Hypothalamus (tissue), 51 donors: ENCODE data around the gene FMO5.

Experiments used
- DNase-seq, 51 donors: peaks; one replicate each; lab custom pipeline; 2025; lab: John Stamatoyannopoulos, UW

The FMO5 gene

GRCh38 chr1:147225193-147225730, at the start of gene FMO5:
Gene FMO5, minus strand, starts transcription at chr1:147225339. Its CDS starts 310 bp downstream, at chr1:147225029.
- DNase-seq = peak in 32 of 51 donors; percentile 6 to 67 (median 22)

DNA sequence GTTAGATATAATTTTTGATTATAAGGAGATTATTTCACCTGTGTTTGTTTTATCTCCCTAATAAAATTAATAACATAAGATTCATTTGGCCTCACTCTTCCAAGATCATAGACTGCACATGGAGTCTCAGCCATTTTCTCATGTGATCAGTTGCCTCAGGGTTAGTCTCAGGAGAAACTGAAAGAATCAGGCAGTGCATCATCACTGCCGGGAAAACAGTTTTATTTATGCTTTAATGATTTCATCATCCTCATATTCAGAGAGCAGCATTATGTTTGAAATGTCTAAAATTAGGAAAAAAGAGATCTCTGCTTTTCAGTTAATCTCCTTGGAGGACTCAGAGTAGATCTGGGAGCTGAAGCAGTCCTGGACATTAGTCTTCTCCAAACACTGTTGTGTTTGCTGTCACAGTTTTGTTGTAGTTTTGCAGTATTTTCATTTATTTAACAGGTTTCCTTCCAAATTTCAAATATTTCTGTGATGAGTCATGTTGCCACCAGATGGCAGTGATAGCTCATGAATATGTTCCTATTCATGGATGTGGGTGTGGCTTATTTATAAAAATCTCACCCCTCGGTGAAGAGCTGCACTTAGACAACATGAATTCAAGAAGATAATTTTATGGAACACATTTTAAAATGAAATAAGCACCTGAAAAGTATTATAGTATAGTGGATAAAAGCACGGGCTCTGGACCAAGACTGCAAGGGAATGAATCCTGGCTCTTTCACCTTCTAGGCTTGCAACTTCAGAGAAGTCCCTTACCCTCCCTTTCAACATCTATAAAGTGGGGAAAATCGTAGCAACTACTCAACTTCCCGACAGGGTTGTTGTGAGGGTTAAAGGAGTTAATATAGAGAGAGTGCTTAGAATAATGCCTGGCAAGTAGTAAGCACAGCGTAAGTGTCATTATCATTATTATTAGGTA, 48.5 kb upstream of the FMO5 start:
- DNase-seq = peak in 7 of 51 donors; percentile 0 to 44 (median 12)

DNA sequence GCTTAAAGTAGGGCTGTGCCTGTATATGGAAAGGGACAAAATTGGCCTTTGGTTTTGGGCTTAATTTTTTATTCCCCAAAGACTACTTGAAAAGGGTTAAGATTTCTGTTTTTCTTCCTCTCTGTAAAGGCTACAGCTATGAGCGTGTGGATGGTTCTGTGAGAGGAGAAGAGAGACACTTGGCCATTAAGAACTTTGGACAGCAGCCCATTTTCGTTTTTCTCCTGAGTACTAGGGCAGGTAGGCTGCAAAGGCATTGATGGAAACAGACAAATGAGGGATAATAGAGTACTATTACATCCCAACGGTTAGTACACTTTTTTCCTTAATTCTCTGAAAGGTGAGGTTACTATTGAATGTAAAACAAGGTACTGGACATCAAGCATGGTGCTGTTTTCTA, 46.9 kb upstream of the FMO5 start:
- DNase-seq = no peak

GRCh38 chr1:147270721-147271120, 45.6 kb upstream of the FMO5 start:
- DNase-seq = no peak

GRCh38 chr1:147267711-147268110, 42.6 kb upstream of the FMO5 start:
- DNase-seq = no peak

DNA sequence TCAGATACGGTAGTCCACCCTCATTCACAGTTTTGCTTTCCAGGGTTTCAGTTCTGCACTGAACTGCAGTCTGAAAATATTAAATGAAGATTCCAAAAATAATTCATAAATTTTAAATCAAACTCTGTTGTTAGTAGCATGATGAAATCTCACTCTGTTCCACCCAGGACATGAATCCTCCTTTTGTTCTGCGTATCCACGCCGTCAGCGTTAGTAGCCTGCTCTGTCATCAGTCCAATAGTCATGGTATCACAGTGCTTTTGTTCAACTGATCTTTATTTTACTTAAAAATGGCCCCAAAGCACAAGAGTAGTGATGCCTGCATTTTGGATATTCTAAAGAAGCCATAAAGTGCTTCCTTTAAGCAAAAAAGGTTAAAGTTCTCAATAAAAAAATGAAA, 41.2 kb upstream of the FMO5 start:
- DNase-seq = peak in 17 of 51 donors; percentile 1 to 44 (median 13)

DNA sequence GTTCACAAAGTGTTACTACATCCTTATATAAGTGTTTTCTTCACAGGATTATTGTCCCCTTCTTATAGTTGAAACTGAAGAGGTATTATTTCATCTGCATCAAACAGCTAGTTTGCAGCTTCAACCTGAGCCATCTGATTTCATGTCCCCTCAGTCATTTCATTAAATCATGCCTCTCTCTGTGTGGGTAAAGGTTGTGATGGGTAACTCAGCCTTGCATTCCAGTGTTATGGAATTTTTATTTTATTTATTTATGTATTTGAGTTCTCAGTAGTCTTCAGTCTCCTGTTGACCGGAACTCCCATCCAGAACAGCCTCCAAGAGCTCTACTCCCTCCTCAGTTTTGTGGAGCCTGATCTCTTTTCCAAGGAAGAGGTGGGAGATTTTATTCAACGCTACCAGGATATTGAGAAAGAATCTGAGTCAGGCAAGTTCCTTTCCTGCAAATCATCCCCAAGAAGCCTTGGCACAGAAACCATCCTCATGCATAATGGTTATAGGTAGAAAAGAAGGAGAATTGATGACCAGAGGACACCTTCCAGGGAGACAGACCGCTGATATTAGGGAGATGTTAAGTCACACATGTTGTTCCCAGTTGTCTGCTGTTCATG, 39.1 kb upstream of the FMO5 start:
- DNase-seq = no peak

- no peak for DNase-seq
These were observed 35.8 kb upstream of the FMO5 start for GRCh38 chr1:147260956-147261355.

- no peak for DNase-seq
These were observed 27.4 kb upstream of the FMO5 start for GRCh38 chr1:147252540-147252939.

GRCh38 chr1:147247656-147248238, 22.6 kb upstream of the FMO5 start:
- no peak for DNase-seq

GRCh38 chr1:147246910-147247655, 21.9 kb upstream of the FMO5 start:
- DNase-seq = peak in 1 of 51 donors; percentile 2

GRCh38 chr1:147246044-147246690, 21.0 kb upstream of the FMO5 start:
- DNase-seq = no peak

- no peak for DNase-seq
These were observed 20.5 kb upstream of the FMO5 start for GRCh38 chr1:147245586-147246021.

- no peak for DNase-seq
These were observed 20.0 kb upstream of the FMO5 start for GRCh38 chr1:147245129-147245528.

DNA sequence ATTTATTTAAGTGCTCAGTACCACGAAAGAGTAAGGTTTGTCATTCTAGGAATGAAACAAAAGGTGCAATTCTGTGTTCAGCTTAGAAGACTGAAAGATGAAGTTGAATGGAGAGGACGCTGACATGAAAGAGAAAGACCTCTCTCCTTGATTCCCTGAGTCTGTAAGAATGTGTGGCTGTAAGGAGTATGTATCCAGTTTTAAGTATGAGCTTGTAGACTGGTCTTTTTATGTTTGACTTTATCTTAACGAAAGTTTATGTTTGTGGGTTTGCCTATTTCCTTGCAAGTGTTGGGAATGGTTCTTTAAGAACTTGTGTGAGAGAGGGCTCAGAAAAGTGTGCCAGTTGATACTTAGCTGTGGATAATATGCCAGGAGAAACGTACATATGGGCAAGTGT, 18.7 kb upstream of the FMO5 start:
- no peak for DNase-seq

- DNase-seq = peak in 24 of 51 donors; percentile 11 to 63 (median 39)
These were observed 18.1 kb upstream of the FMO5 start for GRCh38 chr1:147243228-147243685.

- peak; percentile 36 to 95 (median 88) for DNase-seq
These were observed 17.5 kb upstream of the FMO5 start, which contains the start of gene CHD1L for GRCh38 chr1:147242449-147243227. Gene CHD1L, plus strand, starts transcription at chr1:147242684. Its CDS starts 20 bp downstream, at chr1:147242704.

- no peak for DNase-seq
These were observed 16.9 kb upstream of the FMO5 start for GRCh38 chr1:147241934-147242448.
